GDM1 (cell line): ENCODE data around the gene DPF3.
"Not testable (repeated sequence)": the region's sequence is repeated elsewhere in the genome, so short reads cannot be mapped to it uniquely, and the experiment has no call there.

Experiments
- DNase-seq: peaks from one replicate; lab custom pipeline; 2025; lab: John Stamatoyannopoulos, UW

DPF3 gene

GRCh38 chr14:72774894-72775620, 118.8 kb downstream of the DPF3 start:
- no peak for DNase-seq

DNA sequence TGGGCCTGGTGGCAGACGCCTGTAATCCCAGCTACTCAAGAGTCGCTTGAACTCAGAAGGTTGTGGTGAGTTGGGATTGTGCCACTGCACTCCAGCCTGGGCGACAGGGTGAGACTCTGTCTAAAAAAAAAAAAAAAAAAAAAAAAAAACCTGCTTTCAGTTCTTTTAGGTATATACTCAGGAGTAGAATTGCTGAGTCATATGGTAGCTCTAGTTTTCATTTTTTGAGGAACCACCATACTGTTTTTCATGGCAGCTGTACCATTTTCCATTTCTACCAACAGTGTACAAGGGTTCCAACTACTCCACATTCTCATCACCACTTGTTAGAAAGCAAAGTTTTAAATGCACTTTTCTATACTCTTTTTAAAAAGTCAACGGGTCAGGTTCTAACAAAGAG, 119.8 kb downstream of the DPF3 start:
- DNase-seq: no peak

- DNase-seq: no peak
Observed at GRCh38 chr14:72771561-72771960, 122.3 kb downstream of the DPF3 start.

DNA sequence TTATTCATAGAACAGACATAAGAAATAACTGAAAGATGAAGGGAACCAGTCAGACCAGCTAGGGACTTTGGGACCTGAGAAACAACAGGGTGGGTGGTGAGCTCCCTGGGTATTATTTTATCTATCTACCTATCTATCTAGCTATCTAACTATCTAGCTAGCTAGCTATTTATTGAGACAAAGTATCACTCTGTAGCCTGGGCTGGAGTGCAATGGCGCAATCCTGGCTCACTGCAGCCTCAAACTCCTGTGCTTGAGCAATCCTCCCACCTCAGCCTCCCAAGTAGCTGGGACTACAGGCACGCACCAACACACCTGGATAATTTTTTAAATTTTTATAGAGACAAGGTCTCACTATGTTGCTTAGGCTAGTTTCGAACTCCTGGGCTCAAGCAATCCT, 127.6 kb downstream of the DPF3 start:
- DNase-seq: no peak

- no peak for DNase-seq
Observed at GRCh38 chr14:72763892-72764291, 130.0 kb downstream of the DPF3 start.

DNA sequence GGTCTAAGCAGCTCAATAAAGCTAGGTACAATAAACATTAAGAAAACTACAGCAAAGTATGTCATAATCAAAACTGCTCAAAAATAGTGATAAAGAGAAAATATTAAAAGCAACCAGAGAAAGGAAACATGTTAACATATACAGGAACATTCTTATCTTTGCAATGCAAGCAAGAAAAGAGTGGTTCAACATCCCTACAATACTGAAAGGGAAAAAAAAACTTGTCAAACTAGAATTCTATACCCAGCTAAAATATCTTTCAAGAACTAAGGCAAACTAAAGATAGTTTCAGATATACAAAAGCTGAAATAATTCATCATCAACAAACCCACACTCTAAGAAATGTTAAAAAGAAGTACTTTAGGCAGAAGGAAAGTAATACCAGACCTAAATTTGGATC, 134.2 kb downstream of the DPF3 start:
- DNase-seq: no peak

- no peak for DNase-seq
Observed at GRCh38 chr14:72758993-72759392, 134.9 kb downstream of the DPF3 start.

DNA sequence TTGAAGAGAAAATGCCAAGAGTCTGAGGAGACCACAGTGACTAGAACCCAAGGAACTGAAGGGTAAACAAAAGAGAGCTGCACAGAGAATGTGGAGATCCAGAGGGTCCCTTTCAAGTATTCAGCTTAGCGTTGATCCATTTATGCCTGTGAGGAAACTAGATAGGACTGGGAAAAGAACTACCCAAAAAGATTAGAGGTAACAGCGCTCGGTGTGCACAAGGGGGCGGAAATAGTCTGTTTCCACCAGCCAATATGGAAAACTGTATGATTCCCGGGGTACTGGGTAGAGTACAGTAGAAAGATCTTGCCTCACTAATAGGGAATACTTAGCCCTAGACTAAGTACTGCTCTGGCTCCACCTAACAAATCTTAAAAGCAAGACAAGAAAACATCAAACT, 135.5 kb downstream of the DPF3 start:
- DNase-seq: no peak

DNA sequence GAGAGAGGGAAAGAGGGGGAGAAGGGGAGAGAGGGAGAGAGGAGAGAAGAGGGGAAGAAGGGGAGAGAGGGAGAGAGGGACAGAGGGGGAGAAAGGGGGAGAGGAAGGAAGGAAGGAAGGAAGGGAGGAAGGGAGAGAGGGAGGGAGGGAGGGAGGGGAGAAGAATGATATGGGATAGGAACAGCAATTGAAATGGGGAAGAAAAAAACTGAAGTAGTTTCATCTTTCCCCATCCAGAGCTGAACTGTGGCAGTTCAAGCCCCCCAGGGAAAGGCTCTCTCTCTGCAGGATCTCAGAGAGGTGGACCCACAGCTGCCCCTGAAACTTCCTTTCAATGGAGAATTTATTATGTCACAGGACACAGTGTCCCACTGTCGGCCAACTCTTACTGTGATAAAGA, 136.9 kb downstream of the DPF3 start:
- no peak for DNase-seq

DNA sequence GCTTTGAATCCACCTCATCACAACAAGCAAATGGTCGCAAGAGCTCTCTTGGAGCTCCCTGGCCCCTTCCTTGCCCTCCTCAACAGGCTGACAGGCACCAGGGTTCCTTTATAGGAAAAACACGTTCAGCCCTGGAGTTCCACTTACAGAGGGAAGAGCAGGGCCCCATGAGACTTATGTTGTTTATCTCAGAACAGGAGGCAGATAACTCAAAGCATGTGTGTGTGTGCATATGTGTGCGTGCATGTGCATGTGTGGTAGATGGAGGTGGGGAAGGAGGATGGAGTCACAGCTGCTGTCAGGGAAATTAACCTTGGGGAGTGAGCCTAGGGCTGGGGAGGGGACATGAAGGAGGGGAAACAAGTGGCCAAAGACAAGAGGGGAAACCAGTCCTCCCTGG, 138.1 kb downstream of the DPF3 start:
- DNase-seq: no peak

DNA sequence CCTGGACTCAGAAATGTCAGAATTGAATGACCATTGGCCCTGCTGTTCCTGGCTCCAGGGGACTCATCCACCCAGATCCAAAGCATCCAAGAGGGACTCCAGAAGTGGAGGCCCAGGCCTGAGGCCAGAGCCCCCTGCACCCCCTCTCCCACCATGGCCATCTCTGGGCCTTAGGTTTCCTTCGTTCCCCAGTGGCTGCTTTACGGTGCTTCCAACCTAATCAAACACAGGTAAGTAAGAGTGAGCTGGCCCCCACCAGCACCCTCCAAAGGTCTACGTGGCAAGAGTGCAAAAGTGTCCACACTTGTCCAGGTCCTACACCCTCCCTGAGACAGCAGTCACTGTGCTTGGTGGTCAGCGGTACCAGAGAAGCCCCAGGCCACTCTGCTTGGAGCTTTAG, 139.0 kb downstream of the DPF3 start:
- no peak for DNase-seq

- DNase-seq: no peak
Observed at GRCh38 chr14:72753879-72754400, 140.0 kb downstream of the DPF3 start.

GRCh38 chr14:72753044-72753710, 140.7 kb downstream of the DPF3 start:
- DNase-seq: no peak

- no peak for DNase-seq
Observed at GRCh38 chr14:72752034-72752412, 141.9 kb downstream of the DPF3 start.

- DNase-seq: no peak
Observed at GRCh38 chr14:72751276-72752033, 142.4 kb downstream of the DPF3 start.

- DNase-seq: not testable (repeated sequence)
Observed at GRCh38 chr14:72748921-72749320, 145.0 kb downstream of the DPF3 start.

DNA sequence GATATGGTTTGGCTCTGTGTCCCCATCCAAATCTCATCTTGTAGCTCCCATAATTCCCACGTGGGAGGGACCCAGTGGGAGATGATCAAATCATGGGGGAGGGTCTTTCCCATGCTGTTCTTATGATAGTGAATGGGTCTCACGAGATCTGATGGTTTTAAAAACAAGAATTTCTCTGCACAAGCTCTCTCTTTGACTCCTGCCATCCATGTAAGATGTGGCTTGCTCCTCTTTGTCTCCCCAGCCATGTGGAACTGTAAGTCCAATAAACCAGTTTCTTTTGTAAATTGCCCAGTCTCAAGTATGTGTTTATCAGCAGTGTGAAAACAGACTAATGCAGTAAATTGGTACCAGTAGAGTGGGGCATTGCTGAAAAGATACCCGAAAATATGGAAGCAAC, 146.2 kb downstream of the DPF3 start:
- DNase-seq: no peak

DNA sequence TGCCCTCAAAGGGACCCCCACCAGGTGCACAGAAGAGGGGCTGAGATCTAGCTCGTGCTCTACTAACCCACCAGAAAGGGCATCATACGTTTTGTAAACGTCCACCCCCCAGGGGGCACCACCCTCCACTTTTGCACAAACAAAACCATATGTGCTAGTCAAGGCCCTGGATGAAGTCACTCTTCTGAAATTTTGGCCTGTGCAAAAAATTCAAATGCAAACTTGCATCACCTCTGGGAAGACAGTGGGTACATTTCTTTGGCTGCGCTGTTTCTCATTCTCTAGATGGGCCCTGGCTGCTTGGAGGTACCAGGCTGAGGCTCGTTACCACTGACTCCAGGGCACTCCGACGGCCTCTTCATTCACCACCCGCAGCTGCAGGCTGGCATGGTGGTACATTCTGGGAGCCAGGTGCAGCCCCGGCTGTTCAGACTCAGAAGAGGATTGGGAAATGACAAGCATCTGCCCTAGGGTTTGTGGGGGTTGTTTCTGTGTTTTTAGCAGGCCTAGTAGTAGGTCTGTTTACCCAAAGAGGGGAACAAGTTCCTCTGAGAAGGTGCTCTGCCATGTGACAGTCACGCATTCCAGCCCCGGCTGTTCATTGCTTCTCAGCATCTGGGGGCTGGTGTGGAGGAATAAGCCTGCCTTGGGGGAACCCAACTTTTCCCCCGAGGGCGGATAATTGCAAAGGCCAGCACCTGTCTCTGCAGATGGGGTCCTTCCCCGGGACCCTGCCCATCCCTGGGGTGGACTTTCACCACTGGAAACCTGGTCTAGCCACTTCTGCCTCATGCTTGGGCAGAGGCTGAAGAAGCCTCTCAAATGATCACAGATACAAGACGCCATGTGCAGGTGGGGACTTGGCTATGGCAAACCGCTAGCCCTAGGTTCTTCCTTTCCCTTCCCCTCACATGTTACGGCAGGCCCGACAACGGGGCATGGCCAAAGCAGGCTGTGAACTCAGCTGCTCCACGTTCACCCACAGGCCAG, 147.6 kb downstream of the DPF3 start:
- DNase-seq: no peak

- DNase-seq: no peak
Observed at GRCh38 chr14:72745546-72745945, 148.4 kb downstream of the DPF3 start.

DNA sequence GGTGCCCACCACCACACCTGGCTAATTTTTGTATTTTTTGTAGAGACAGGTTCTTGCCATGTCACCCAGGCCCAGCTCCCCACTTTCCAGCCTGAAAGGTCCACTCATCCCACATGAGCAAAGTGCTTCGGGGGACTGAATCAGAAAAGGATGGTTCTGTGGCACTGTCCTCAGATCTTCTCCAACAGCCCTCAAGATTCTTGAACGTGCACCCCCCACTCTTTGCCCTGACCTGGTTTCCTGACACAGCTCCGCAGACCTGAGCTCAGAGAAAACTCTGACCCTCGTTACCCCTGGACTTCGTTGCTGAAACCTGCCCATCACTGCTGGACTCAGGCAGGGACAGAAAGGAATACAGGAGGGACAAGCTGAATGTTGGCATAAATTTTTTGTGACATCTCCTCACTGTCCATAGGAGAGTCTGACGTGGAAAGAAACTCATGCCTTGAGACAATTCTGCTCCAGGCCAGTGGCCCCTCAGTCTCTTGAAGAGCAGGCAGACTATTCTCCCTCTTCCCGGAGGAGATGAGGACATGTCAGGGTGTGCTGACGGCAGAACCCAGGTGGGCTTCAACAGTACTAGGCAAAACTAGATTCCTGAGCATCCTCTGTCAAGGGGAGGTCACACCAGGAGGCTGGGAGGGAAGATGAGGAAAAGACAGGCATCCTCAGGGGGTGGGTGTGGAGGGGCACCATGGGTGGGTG, 149.3 kb downstream of the DPF3 start:
- no peak for DNase-seq

DNA sequence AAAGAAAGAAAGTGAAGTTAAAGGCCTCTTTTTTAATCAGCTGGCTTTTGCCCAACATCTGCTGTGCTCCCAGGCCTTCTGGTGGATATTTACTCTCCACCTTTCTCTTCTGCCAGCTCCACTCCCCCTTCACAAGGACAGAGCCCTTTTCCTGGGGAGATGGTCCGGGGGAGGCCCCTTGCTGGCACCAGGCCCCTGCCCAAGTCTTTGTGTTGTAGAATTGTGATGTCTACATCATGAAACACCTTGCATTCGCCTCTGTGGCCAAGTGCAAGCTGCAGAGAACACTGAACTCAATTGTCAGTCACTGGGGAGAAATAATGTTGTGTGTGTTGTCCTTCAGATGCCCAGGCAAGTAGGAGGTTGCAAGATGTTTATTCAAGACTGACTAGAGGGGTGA, 150.3 kb downstream of the DPF3 start:
- DNase-seq: no peak
